K562 (cell line): ENCODE results near the gene MRPS10. TPM values are rescaled to one million over a fixed set of nuclear protein-coding genes. Genes with fewer than 3 reads are reported as not detected.

Experiments
- CCNT2 ChIP-seq: IDR thresholded peaks from 2 replicates; pipeline ENCODE4 v1.6.1; 2011; ENCODE audit warnings: borderline replicate concordance, low read depth, mild to moderate bottlenecking, moderate library complexity, mixed read lengths, low read length; ENCODE audit not compliant: insufficient read length; ENCODE audit errors: extremely low read depth
- COPS2 ChIP-seq: fragments of 450-650 bp; conservative IDR thresholded peaks from 2 replicates; pipeline ENCODE4 v1.6.1; 2016; ENCODE audit warnings: mild to moderate bottlenecking, moderate library complexity
- EHMT2 ChIP-seq: fragments of 450-650 bp; IDR thresholded peaks from 2 replicates; pipeline ENCODE4 v1.6.1; 2018; ENCODE audit warnings: antibody characterized with exemption
- GTF2E2 ChIP-seq: fragments of 200-800 bp; sonication (Bioruptor generic); IDR thresholded peaks from 2 replicates; pipeline ENCODE4 v1.6.1; 2016; ENCODE audit warnings: missing genetic modification characterization, missing compliant biosample characterization
- MAFF ChIP-seq: IDR thresholded peaks from 2 replicates; pipeline ENCODE4 v1.6.1; 2012; ENCODE audit warnings: low read length, improper control_type of control experiment
- MNT ChIP-seq, 2 experiments: fragments of 450-650 bp; conservative IDR thresholded peaks; 2 replicates each; pipeline ENCODE4 v1.6.1; 2017; ENCODE audit warnings: mild to moderate bottlenecking in 2 of 2, moderate library complexity in 2 of 2
- NCOR1 ChIP-seq: fragments of 450-650 bp; IDR thresholded peaks from 2 replicates; pipeline ENCODE4 v1.6.1; 2016; ENCODE audit warnings: mild to moderate bottlenecking, moderate library complexity
- OTX1 ChIP-seq: fragments of 450-650 bp; formaldehyde crosslinking; IDR thresholded peaks from 2 replicates; pipeline ENCODE4 v1.4.0; 2022; ENCODE audit warnings: mild to moderate bottlenecking
- PHF20 ChIP-seq: fragments of 450-650 bp; IDR thresholded peaks from 2 replicates; pipeline ENCODE4 v1.6.1; 2018; ENCODE audit not compliant: partially characterized antibody
- POLR2AphosphoS2 ChIP-seq: IDR thresholded peaks from 2 replicates; pipeline ENCODE4 v1.6.1; 2012; ENCODE audit warnings: low read length, improper control_type of control experiment
- SNIP1 ChIP-seq: fragments of 450-650 bp; IDR thresholded peaks from 2 replicates; pipeline ENCODE4 v1.7.1; 2017; ENCODE audit warnings: low read depth, mild to moderate bottlenecking
- TAL1 ChIP-seq: fragments of 450-650 bp; IDR thresholded peaks from 2 replicates; pipeline ENCODE4 v1.6.1; 2016; ENCODE audit warnings: mild to moderate bottlenecking
- TRIM24 ChIP-seq, 2 experiments: fragments of 450-650 bp; IDR thresholded peaks; 2 replicates each; pipeline ENCODE4 v1.6.1; 2016
- ZBTB17 ChIP-seq: fragments of 450-650 bp; formaldehyde crosslinking; IDR thresholded peaks from 2 replicates; pipeline ENCODE4 v1.4.0; 2020; ENCODE audit warnings: mild to moderate bottlenecking
- ZNF280A ChIP-seq: fragments of 450-650 bp; IDR thresholded peaks from 2 replicates; pipeline ENCODE4 v1.6.1; 2018; ENCODE audit warnings: mild to moderate bottlenecking, low read depth; ENCODE audit not compliant: partially characterized antibody
- ZNF740 ChIP-seq, 3 experiments: fragments of 200-800 bp in 1 of 3; sonication (Bioruptor generic) in 1 of 3; sonication (generic) in 1 of 3; formaldehyde crosslinking in 1 of 3; IDR thresholded peaks; 2 replicates each; pipeline versions ENCODE4 v1.6.1 to v1.8.0; 2016 to 2022; ENCODE audit warnings: mild to moderate bottlenecking in 2 of 3, missing compliant biosample characterization in 2 of 3, missing genetic modification characterization in 2 of 3, missing genetic modification reagents in 1 of 3
- ZNF77 ChIP-seq: fragments of 250-450 bp; sonication (Bioruptor Pico); IDR thresholded peaks from 2 replicates; pipeline ENCODE4 v1.5.0; 2020
- ZNF785 ChIP-seq: fragments of 250-450 bp; sonication (Bioruptor Pico); IDR thresholded peaks from 2 replicates; pipeline ENCODE4 v1.4.0; 2020; ENCODE audit warnings: mild to moderate bottlenecking
- polyA plus RNA-seq, 8 experiments: library from polyadenylated mRNA; depleted of rRNA in 4 of 8; stranded (reverse) in 5 of 8; unstranded in 3 of 8; fragments of >200 nt; fragmentation: Nextera tagmentation in 2 of 8; fragmentation: Illumina TruSeq in 1 of 8; extraction: Ambion mirVana in 2 of 8; extraction: Trizol in 1 of 8; gene quantifications; 2 replicates each; pipeline versions ENCODE4 v1.2.1 to v1.2.3, GENCODE V29; 2011 to 2014; ENCODE audit warnings: inconsistent platforms in 1 of 8, missing spikeins in 1 of 8
- total RNA-seq, 7 experiments: library from RNA; depleted of rRNA in 6 of 7; stranded (reverse); fragments of >200 nt in 6 of 7; fragmentation: Illumina TruSeq in 2 of 7; extraction: Trizol in 2 of 7; gene quantifications; 2 replicates each; pipeline versions ENCODE4 v1.2.1 to v1.2.3, GENCODE V29; 2011 to 2021; ENCODE audit warnings: low replicate concordance in 1 of 7
- TF ChIP-seq, protein P1 (sequence below): IDR thresholded peaks from 2 replicates; pipeline ENCODE4 v1.6.1; 2011; ENCODE audit warnings: borderline replicate concordance, low read depth, mild to moderate bottlenecking, moderate library complexity, low read length; ENCODE audit not compliant: insufficient read depth, poor library complexity, severe bottlenecking
- TF ChIP-seq, protein P2 (sequence below): fragments of 450-650 bp; IDR thresholded peaks from 2 replicates; pipeline ENCODE4 v1.6.1; 2016; ENCODE audit warnings: antibody characterized with exemption

MRPS10 gene
- total and polyA plus RNA-seq, 9 of the 15 experiments (the other 6 are each of a cell fraction or from before 2014, with no cell fraction given) = 48.6 to 166 (median 93.7) TPM

- TF ChIP-seq, protein P1, sequence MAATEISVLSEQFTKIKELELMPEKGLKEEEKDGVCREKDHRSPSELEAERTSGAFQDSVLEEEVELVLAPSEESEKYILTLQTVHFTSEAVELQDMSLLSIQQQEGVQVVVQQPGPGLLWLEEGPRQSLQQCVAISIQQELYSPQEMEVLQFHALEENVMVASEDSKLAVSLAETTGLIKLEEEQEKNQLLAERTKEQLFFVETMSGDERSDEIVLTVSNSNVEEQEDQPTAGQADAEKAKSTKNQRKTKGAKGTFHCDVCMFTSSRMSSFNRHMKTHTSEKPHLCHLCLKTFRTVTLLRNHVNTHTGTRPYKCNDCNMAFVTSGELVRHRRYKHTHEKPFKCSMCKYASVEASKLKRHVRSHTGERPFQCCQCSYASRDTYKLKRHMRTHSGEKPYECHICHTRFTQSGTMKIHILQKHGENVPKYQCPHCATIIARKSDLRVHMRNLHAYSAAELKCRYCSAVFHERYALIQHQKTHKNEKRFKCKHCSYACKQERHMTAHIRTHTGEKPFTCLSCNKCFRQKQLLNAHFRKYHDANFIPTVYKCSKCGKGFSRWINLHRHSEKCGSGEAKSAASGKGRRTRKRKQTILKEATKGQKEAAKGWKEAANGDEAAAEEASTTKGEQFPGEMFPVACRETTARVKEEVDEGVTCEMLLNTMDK = no peak
- peak; percentile 93 for TF ChIP-seq CCNT2
- no peak for TF ChIP-seq ZNF740 (CRISPR knock-in tag; IDR thresholded peaks at IDR 0.05)
- 0 out of 4 replicates have a peak, but pooled peaks of 1 of the 2 experiments have one; percentile 67 for TF ChIP-seq ZNF740 (tag; IDR thresholded peaks at IDR 0.05)
- TF ChIP-seq SNIP1 = no peak
- TF ChIP-seq EHMT2 = peak; percentile 96
- no peak for TF ChIP-seq ZNF785 (CRISPR knock-in tag)
- 0 out of 2 replicates have a peak, but pooled peaks have one; percentile 1 for TF ChIP-seq GTF2E2 (tag)
- 0 out of 2 replicates have a peak, but pooled peaks have one; percentile 32 for TF ChIP-seq POLR2AphosphoS2
- TF ChIP-seq ZNF77 (CRISPR knock-in tag) = no peak
- peak; percentile 98 to 99 for TF ChIP-seq TRIM24 (IDR thresholded peaks at IDR 0.05)
- TF ChIP-seq, protein P2, sequence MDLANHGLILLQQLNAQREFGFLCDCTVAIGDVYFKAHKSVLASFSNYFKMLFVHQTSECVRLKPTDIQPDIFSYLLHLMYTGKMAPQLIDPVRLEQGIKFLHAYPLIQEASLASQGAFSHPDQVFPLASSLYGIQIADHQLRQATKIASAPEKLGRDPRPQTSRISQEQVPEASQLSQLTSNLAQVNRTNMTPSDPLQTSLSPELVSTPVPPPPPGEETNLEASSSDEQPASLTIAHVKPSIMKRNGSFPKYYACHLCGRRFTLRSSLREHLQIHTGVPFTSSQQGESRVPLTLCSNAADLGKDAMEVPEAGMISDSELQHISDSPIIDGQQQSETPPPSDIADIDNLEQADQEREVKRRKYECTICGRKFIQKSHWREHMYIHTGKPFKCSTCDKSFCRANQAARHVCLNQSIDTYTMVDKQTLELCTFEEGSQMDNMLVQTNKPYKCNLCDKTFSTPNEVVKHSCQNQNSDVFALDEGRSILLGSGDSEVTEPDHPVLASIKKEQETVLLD = 0 out of 2 replicates have a peak, but pooled peaks have one; percentile 69
- TF ChIP-seq OTX1 (CRISPR knock-in tag) = no peak
- TF ChIP-seq TAL1 = peak; percentile 98
- TF ChIP-seq PHF20 = peak; percentile 56
- TF ChIP-seq MNT (conservative IDR thresholded peaks at IDR 0.05) = peak; percentile 95 to 98
- TF ChIP-seq ZBTB17 (CRISPR knock-in tag) = peak; percentile 83; the same call in 1 of the 2 replicates
- TF ChIP-seq ZNF280A = peak; percentile 70
- TF ChIP-seq MAFF = peak; percentile 50
- peak; percentile 99 for TF ChIP-seq NCOR1
- TF ChIP-seq COPS2 = no peak
Measured at GRCh38 chr6:42199106-42199981, 18.3 kb downstream of the MRPS10 start (continued).
